NCI-H146 (cell line): Measurements from ENCODE around the gene ASPN.

Experiments
- DNase-seq: peaks from one replicate; lab custom pipeline; 2025; lab: John Stamatoyannopoulos, UW

ASPN gene

DNA sequence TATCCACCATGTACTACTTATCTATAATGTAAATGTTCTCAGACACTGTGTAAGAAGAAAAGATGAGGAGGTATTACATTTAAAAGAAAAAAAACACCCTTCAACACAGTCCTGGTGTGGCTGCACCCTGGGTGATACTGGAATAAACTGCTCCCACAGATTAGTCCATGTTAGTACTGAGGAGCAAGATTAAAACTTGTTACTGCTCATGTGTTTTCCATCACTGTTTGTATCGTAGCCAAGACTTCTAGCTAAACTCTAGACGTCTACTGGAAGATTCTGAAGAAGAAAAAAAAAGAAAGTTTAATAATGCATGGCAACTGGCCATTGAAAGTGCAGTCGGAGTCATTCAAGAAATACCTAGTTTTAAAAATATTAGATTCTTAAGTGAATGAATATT lies at the start of gene ASPN:
TSS of gene ASPN (minus strand) at position 178 of the 400 bp plus-strand sequence.
- no peak for DNase-seq

DNA sequence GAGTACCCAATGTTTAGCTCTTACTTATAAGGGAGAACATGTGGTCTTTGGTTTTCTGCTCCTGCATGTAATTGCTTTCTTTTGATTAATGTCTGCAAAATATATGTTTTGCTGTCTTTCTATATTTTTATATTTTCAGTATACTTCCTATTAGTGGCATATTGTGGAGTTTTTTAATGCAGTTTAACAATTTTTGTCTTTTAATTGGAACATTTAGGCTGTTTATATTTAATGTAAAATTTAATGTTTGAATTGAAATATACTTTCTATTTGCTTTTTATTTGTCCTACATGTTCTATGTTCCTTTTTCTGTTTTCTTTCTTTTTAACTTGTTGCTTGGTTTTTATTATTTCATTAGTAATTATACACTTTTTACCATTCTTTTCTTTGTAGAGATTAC lies 48.6 kb upstream of the ASPN start:
- no peak for DNase-seq

DNA sequence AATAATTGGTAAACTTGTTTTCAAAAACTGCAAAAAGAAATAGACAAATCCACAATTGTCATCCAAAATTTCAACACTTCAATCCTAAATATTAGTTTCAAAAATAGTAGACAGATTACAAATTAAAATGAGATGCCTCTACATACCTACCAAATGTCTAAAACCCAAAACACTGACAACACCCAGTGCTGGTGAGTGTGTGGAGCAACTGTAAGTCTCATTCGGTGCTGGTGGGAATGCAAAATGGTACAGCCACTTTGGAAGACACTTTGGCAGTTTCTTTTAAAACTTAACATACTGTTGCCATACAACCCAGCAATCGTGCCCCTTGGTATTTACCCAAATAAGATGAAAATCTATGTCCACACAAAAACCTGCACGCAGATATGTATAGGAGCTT lies 46.8 kb upstream of the ASPN start:
- DNase-seq: no peak

DNA sequence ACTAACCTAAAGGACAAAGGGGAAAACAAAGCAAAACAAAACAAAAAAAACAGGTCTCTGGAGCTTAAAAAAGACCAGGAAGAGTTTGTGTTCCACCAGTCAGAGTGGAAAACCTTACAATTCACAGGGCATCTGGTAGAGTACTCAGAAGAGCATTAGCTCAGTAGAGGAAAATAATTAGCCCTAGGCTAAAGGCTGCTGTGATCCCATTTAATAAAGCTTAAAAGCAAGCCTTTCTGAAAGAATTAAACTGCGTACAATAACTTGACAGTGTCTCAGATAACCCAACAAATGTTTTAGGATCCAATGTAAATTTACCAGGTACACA lies 46.2 kb upstream of the ASPN start:
- DNase-seq: no peak

DNA sequence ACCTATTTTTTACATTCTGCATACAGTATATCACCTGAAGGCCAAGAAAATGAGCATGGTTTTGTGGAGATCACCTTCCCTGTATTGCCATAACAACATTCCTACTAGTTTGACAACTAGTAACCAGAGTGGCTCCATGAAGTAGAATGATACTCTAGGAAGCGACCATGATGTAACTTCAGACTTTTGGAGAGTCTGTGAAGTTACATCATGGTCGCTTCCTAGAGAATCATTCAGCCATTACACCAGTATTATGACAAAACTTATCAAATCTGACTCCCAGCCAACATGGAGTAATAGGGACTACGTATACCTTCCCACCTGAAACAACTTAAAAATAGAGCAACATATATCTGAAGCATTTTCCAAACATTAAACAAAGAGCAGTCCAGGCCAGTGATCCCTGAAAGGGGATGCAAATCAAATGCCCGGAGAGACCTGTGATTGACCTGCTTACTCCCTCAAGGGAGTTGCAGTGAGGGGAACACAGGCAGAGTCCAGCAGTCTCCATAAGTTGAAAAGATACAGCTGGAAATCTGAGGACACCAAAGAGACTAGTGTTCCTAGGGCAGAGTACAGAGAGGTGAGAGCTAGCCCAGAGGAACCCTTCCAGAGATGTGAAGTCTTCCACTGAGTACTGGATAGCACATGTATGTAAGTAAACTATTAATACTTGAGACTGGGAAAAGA lies 45.7 kb upstream of the ASPN start:
- no peak for DNase-seq

DNA sequence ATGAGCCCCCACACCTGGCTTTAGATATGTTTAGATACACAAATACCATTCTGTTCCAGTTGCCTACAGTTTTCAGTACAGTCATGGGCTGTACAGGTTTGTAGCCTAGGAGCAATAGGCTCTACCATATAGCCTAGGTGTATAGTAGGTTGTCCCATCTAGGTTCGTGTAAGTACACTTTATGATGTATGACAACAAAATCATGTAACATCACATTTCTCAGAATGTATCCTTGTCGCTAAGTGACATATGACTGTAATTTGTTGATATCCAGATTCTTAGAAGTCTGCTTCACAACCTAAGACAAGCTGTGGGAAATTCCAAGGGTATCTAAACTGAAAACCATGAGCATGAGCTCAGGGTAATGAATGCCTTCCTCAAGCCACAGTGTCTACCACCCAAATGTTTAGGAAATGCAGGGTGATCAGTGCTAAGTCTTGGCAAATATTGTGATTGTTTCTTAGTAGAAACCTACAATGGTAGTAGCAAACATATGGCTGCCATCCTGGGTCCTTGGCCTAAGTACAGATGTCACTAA lies 45.1 kb upstream of the ASPN start:
- DNase-seq: no peak

DNA sequence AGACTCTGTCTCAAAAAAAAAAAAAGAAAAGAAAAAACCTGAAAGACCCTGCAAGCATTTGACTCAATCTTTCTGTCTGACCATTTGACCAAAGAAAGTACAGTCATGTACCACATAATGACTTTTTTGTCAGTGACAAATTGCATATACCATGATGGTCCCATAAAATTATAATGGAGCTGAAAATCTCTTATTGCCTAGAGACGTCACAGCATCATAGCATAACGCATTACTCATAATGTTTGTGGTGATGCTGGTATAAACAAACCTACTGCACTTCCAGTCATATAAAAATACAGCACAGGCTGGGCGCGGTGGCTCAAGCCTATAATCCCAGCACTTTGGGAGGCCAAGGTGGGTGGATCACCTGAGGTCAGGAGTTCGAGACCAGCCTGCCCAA lies 43.0 kb upstream of the ASPN start:
- no peak for DNase-seq

DNA sequence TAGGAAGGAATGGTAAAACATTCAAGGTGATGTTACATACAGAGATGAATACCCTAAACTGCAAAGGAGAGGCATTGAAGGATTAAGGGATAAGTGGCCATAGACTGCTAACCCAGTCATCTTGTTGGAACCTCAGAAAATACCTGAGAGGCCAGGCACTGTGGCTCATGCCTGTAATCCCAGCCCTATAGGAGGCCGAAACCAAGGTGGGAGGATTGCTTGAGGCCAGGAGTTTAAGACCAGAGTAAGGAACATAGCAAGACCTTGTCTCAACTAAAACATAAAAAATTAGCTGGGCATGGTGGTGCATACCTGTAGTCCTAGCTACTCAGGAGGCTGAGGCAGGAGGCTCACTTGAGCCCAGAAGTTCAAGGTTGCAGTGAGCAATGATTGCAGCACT lies 42.6 kb upstream of the ASPN start:
- DNase-seq: no peak

DNA sequence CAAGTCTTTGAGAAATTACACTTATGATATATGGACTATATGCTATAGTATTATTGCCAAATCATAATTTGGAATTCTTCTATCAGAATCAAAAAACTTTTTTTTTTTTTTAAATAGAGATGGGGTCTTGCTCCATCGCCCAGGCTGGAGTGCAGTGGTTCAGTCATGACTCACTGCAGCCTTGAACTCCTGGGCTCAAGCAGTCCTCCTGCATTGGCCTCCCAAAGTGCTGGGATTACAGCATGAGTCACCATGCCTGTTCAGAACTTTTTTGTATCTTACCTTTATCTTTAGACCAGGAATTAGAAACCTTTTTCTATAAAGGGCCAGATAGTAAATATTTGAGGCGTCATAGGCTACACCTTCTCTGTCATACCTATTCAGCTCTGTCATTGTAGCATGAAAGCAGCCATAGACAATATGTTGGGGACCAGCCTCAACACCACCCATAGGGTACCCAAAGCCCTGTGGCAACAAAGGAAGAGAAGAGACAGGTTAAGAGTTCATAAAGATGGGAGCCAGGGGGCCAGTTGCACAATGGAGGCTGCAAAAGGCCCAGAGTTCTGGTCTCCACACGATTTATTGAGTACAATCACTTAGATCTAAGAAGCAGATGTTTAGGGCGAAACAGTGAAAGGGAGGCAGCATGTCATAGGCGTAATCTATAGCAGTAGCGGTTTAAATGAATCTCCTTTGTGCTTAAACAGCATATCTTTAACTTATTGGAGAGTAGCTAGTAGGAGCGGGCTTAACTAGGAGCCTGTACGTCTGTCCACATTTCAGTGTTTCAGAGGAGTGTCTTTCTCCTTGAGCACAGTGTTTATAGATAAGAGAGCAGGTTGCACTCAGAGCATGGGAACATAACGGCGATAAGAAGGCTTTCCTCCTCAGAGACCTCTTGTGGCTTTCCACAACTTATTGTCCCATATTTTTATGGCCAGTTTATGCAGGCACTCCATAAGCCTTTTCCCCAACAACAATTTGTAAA lies 41.0 kb upstream of the ASPN start:
- DNase-seq: no peak

DNA sequence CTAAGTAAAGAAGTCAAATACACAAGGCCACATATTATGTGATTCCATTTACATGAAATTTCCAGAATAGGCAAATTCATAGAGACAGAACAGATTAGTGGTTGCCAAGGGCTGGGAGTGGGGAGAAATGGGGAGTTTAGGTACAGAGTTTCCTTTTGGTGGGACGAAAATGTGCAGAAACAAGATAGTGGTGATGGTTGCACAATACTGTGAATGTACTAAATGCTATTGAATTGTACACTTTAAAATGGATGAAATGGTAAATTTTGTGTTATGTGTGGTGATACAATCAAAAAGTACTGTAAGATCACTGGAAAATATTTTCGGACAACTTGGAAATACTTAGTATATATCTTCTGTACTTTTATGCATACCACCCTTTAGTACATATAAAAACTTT lies 38.5 kb upstream of the ASPN start:
- DNase-seq: no peak

DNA sequence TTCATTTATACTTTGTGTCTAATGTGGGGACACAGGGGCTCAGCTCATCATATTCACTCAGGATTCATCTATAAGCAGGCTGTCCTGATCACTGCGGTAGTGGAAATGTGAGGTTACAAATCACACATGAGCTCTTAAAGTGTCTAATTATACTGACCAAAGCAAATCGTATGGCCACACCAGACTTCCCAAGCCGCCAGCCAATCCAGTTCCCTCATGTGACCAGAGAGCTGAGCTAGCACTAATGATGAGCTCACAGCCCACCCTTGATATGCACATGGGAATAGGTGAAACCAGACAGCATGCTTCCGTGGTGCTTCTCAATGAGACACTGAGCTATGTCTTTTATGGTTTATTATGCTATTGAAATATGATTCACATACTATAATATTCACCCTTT lies 35.9 kb upstream of the ASPN start:
- DNase-seq: no peak

DNA sequence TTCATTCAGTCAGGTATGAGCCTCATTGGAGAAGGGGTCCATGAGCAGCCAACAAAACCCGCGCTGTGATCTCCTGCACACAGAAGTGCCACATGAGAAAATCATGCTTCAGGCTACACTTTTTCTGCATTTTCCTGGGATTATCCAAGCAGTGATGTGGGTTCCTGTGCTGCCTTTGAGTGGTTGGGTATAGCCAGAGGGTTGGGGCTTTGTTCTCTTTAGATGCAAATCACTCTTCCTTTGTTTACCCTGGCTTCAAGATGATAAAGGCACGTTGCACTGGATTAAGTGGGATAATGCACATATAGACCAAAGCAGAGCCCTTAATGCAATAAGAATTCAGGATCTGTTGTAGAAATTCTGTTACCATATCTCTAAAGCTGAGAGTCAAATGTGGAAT lies 34.7 kb upstream of the ASPN start:
- DNase-seq: no peak

DNA sequence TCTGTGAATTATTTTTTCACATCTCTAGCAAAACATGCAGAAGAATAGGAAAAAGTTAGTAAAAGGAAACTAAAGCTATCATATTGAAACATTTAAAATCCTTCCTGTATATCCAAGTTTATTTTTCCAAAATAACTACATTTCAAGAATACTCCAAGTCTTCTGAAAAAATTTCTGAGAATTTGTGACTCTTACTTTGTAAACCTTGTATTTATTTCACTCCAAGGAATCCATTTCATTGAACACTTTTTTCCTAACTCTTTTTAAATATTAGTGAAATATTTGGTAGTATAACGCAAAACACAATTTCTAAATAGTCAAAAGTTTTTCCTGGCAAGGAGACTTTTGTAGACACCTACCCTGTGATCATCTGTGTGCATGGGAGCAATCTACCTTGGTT lies 34.2 kb upstream of the ASPN start:
- no peak for DNase-seq

DNA sequence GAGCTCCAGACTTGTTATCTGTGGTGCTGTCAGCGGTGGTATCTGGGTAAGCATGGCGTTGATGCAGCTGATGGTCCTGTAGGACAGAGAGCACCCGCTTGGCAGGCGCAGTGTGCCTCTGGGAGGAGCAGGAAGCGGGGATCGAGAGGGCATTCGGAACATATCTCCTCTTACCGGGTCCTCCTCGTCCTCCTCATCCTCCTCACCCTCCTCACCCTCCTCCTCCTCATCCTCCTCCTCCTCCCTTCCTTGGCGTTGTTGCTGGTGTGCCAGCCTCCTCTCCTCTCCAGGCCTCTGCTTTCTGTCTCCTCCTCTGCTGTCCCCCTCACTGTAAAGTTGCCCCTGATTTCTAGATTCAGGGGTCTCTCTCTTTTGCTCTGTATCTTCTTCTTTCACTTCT lies 32.3 kb upstream of the ASPN start:
- no peak for DNase-seq

DNA sequence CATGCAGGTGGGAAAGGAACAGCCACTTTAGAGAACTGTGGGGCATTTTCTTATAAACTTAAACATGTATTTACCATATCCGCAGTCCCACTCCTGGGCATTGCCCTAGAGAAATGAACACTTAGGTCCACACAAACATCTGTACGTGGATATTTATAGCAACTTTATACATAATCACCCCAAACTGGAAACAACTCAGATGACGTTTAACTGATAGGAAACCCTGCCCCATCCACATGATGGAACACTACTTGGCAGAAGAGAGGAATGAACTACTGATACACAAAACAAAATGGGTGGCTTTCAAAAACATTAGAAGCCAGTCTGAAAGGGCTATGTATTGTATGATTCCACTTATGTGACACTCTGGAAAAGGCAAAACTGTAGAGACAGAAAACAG lies 31.0 kb upstream of the ASPN start:
- DNase-seq: no peak

DNA sequence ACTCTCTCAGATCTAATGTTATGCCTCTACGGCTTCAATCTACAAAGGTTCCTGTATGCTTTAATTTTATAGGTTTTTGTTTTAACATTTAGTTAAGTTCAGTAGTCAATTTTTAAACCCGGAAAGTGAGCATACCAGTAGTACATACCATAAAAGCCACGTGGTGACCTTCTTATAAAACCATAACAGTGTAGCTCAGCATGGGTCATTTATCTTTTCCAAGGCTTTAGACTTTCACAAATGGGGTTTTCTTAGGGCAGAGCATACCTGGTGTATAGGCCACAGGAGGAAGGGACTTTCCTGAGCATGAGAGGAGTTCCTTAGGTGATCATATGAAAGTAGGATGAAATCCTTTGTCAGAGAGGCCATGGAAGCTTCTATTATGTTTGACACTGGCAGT lies 30.3 kb upstream of the ASPN start:
- DNase-seq: no peak

DNA sequence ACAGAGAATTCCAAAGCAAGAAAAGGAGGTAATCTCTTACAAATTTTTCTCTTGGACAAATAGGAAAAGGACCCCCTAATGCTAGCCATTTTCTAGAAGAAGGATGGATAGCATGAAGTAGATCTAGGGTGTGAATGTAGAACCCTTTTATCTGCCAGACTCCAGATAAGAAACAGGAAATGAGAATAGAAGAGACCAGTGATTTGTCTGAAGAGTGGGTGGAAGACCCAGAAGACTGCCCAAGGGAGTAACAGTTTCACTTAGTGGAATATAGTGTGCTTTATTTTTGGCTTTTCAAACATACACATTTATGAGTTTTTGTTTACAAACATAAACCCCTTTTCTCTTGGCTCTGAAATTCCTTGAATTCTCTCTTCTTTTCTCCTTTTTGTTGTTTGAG lies 28.4 kb upstream of the ASPN start:
- no peak for DNase-seq

DNA sequence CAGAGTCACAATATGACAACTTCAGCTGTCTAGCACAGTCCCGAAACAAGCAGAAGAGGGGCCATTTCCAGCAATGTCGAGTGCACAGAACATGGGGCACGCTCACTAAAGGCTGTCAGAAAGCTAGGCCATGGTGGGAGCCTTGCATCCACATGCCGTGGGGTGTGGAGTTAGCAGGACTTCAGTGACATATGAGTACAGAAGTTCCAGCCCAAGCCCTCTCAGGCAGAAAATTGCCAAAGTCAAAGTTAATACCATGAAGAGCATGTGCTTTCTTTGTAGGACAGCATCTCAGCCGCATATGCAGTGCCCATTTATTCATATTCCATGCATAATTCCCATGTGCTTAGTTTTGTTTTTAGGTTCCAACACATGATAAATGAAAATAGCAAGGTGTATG lies 26.7 kb upstream of the ASPN start:
- DNase-seq: no peak

DNA sequence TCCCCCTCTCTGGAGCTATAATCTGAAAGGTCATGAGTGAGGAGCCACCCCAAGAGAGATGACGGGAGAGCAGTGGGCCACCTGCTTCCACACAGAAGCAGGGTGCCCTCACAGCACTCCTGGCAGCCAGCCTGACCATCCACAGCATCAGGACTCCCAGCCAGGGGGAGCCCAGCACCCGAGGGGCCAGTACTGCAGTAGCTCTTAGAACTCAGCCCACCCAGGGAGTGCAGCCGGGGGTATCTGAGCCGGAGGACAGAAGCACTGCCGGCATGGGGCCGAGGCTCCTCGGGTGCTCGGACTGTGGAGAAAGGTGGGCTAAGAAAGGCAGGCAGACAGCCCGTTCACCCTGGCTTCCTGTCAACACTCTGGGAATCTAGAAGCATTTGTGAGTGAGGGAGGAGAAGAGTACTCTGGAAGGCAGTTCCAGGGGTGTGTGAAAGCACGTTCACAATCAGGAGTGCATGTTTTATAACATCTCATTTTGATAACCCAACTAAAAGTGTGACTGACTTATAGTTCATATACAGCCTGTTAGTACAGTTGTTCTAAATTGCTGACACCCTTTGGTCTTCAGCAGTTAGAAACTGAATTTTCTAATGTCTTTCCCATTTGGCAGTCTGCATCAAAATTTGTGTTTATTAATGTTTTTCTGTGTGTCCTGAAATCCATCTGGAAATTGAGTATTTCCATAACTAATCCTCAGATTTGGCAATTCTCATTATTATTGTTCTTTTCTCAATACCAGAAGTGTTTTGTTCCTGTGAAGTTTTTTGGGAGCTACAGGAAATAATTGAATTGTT lies 25.9 kb upstream of the ASPN start:
- DNase-seq: no peak

DNA sequence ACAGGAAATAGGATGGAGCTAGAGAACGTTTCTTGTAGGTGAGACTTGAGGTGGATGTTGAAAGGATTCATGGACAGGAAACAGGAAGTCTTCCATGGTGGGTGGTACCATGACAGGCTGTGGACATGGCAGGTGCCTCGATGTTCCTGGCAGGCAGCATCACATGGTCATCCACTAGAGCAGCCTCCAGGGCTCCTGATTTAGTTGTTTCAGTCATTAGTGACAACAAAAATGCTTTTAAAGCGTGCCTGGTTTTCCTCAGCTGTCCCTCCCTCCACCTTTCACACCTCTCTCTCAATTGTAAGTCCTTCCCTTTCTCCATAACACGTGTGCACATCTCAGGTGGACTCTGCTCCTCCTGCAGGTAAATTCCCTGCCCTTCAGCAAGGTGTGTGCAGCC lies 25.2 kb upstream of the ASPN start:
- DNase-seq: no peak

DNA sequence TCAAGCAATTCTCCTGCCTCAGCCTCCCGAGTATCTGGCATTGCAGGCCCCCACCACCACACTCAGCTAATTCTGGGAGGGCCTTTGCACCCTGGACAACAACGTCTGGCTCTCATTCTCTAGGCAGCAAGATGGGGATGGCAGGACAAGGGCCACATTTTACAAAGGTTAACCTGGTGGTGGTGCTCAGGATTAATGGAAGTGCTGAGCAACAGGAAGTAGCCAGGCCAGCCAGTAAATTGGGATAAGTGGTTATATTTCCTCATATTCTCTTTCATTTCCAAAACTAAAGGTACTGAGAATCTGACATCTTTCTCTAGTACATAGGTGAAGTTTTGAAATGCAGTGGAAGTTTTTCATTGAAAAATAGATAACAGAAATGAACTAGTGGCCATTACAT lies 24.7 kb upstream of the ASPN start:
- no peak for DNase-seq

DNA sequence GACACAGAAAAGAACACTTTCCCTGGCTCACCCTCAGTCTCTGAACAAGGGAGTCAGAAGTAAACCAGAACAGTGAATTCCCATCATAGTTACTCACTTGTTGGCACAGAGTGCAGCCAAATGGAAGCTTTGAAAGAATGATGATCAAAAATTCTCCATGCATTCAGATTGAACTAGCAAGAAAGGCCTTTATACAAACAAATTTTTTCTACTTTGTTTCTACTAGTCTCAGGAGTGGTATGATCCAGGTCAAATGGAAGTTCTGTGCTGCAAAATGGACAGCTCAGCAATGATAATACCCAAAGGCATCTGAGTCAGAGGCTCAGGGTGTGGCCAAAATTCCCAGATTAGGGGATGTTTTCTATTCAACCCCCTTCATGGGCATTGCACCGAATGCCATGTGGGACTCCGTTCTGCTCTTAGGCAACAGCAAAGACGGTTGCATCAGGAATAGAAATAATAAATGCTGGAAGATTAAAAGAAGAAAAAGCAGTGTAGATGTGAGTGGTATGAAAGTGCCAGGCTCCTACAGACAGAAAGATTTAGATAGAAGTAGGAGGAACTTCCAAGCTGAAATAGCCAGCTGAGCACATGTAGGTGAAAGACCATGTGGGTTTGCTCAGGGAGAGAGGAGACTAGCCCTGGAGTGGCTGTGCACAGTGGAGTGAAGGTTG lies 24.0 kb upstream of the ASPN start:
- DNase-seq: no peak
